Stimulated activated naive CD4-positive, alpha-beta T cell treated with Interleukin-2 at 50 U/mL for 16 hours (primary cell): Measurements from ENCODE around the gene PCNX1.
"Not testable (repeated sequence)": the region's sequence is repeated elsewhere in the genome, so short reads cannot be mapped to it uniquely, and the experiment has no call there.

ENCODE experiments used
- DNase-seq: peaks from one replicate; lab custom pipeline; 2025; lab: John Stamatoyannopoulos, UW

PCNX1 gene

DNA sequence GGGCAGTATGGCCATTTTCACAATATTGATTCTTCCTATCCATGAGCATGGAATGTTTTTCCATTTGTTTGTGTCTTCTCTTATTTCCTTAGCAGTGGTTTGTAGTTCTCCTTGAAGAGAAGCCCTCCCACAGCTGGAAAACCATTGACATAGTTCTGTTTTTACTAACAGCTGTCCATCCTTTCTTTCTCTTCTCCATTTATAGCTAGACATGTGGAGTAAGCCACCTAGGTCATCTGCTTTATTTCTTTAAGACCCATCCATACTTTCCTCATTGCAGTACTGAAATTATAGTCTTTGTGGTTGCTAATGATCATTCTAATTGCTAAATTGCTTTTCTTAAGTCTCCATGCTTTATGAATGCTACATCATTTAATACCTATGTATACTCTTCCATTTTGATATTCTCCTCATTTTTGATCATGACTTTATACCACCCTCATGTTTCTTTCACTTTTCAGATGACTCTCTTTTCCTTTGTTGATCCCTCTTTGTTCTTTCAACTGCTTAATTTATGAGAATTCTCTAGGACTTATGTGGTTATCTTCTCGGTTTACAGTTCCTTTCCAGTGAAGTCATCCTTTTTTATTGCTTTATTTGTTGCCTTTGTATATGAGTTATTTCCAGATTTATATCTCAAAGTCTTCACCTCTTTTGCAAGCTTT lies 114.2 kb downstream of the PCNX1 start:
- no peak for DNase-seq

DNA sequence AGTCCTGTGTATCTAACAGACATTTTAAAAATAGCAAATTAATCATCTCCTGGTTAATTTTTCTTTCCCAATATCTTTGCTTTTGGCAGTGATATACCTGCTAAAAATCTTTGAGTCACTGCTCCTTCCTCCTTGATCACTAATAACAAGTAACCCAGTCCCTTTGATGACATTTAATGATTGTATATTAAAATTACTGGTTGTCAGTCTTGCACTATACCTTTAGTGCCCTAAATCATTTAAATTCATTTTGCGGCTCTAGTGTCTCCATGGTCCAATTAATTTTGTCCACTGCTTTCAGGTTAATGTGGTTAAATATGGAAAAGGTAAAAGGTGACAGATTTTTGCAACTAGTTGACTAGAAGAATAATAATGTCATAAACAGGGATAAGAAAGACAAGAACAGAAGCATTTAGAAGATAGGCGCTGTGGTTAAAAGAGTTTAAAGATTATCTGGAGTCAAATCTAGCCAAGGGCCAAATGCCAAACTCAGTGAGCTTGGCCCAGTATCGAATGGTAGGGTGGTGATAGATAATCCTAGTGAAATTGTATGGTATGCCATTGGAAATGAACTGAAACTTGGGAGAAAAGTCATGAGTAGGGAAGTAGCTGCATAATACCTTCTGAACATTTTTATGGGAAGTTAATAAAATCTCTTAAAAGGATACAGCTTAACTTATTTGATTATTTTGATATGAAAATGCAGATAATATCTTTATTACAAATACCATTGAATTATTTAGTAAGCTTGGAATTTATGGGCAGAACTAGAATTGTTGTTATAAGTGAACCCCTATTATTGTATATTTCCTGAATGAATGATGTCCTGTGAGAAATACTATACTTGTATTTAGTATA lies 115.0 kb downstream of the PCNX1 start:
- no peak for DNase-seq

DNA sequence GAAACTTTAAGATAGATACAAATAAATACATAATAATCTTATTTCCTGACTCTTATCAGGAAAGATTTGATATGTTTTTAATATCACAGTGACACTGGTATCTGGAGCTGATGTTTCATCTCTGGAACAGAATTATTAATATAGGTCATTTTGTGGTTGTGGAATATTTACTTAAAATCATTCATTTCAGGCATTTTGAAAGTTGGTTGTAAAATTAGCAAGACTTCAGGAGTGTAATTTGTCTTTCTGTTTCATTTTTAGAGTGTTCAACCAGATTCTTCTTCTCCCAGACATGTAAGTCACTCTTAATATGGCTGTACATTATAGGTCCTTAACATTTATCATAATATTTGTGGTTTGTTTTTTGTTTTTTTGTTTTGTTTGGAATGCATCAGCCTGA lies 115.7 kb downstream of the PCNX1 start:
- DNase-seq = no peak

DNA sequence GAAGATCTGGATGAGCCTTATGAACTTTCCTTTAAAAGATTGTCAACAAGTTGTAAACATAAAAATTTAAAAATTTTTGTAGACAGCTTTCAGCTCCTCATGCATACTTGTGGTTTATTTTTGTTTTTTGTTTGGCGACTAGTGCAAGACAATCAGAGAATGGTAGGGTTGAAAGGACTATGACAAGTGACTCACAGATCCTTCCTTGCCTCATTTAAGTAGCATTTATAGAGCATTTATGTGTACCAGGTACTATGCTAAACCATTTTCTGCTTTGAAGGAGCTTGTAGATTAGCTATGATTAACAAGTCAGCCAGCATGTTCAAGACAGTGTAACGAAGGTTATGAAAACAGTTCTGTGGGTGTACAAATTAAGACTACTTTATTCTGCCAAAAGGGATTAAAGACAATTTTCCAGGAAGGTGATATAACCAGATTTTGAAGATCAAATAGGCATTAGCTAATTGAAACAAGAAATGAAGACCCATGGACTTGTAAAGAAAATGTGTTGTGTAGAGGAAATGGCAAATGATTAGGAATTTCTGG lies 122.0 kb downstream of the PCNX1 start:
- no peak for DNase-seq

DNA sequence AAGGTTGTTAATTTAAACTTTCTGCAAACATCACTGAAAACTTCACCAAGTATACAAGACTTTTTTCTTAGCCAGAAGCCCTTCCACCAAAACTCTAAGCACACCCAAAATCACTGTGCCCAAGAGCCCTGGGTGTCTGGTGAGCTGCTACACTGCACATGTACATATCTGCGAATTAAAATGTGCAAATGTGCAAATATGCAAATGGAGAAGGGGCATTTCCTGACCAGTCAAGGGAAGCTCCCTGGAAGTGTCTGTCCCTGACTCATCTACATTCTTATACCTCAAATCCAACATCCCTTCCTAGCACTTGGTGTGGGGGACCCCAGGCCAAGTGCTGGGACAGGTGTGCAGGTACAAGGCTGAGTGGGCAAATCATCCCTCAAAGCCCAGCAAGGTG lies 123.7 kb downstream of the PCNX1 start:
- DNase-seq = no peak

DNA sequence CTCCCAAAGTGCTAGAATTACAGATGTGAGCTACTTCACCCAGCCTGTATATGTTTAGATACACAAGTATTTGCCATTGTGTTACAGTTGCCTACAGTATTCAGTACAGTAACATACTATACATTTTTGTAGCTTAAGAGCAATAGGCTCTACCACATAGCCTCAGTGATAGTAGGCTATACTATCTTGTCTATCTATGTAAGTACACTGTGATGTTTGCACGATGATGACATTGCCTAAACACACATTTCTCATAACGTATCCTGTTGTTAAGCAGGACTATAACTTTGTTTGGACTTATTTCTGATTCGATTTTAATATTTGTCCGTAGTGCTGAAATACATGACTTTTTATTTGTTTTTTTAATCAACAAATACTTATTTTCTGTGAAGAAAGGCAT lies 129.2 kb downstream of the PCNX1 start:
- DNase-seq = no peak

DNA sequence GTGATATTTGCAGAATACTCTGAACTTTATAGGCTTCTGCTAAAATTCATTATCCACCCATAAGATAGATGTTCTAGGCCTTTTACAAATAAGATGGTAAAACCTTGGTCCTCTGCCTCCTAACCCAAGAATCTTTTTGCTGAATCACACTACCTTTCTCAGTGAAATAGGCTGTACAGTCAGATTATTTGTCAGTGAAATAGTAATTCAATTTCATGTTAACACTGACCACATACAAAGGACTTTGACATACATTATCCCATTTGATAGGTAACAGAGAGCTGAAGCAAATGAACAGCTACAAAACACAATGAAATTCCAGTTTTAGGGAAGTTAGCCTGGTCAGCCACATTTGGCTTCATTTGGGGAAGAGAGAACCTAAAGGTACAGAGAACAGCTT lies 141.1 kb downstream of the PCNX1 start:
- no peak for DNase-seq

DNA sequence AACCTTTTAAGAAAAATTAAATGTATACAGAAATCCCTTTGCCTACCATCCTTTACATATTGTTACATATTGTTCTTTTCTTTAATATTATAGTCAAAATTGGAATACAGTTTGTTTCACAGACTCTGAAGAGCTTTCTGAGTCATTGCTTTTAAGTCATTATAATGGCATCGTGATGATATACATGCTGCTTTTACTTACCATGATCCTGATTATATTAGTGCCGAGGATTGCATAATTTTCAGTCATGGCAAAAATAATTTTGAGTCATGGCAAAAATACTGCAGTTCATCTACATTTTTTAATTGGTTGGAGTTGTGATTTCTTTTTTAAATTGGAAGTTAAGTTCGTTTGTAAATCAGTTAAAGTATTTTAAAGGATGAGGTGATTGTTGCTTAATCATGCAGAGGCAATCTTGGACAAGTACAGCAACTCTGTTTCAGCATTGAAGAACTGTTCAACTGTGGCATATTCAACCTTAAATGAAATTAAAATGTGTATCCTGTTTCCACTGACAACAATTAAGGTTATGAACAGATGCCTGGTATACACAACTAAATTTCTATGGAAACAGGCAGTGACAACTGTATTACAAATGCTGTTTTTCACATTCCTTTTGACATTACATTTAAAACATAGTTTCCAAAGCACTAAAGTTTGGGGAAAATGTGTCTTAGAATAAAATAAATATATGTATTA lies 142.3 kb downstream of the PCNX1 start:
- DNase-seq = no peak

DNA sequence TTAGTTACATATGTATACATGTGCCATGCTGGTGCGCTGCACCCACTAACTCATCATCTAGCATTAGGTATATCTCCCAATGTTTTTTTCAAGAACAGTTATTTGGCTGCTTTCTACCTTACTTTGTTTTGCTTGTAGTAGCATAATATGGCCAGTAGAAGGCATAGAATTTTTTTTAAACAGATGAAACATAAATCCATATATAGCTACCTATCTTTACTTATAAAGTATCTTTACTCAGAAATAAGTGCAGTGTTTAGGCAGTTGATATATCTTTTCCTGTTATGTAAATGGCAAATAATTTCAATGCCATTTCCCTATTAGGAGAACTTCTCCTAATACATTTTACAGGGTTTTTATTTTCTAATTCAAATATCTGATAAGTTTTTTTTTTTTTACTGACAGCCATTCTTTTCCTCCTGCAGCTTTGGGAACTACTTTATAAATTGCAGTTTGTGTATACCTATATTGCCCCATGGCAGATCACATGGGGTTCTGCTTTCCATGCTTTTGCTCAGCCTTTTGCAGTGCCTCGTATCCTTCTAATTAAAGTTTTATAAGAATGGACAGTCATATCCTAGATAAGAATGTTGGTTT lies 143.1 kb downstream of the PCNX1 start:
- DNase-seq = no peak

DNA sequence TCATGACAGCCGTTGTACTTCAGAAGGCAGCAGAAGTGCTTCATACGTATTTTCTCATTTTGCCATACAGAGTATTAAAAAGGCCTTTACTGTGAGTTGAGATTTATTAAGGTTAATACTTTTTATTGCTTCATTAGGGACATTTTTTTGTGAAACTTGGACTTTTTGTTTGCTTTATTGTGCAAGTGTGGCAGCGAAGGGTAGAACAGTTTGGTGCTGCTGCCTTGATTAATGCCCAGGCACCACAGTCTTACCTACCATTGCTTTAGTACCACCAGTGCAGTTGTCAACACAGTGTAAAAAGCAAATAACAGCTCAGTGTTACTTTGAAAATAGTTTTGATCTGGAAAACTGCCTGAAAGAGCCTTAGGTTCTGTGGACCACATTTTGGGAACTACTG lies 147.4 kb downstream of the PCNX1 start:
- no peak for DNase-seq

DNA sequence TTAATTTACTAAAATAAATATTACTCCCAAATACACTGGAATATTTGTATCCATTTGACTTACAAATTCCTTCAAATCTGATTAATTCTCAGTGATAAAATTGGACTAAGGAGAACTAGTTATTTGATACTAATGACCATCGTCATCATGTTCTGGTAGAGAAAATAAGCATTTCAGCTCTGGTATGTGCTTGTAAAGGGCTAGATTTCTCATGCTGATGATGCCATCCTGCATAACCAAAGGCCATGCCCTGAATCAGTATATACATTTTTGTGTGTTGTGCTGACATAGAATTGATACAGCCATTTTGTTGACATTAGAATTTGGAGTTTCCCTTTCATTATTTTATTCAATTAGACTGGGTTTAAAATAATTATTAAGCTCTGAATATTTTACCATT lies 148.9 kb downstream of the PCNX1 start:
- DNase-seq = no peak

DNA sequence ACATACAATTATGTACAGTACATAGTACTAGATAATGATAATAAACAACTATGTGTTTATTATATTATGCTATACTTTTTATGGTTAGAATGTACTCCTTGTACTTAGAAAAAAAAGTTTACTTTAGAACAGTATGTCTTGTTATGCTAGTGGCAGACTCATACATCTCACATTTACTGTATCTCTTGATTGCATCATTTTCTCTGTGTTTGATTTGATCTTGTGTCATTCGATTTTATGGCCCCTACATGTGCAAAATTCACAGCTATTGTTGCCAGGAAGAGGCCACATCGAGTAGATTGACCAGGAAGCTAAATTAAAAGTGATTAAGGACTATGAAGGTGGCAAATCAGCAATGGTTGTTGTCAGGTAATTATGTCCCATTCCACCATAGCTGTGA lies 153.0 kb downstream of the PCNX1 start:
- no peak for DNase-seq

DNA sequence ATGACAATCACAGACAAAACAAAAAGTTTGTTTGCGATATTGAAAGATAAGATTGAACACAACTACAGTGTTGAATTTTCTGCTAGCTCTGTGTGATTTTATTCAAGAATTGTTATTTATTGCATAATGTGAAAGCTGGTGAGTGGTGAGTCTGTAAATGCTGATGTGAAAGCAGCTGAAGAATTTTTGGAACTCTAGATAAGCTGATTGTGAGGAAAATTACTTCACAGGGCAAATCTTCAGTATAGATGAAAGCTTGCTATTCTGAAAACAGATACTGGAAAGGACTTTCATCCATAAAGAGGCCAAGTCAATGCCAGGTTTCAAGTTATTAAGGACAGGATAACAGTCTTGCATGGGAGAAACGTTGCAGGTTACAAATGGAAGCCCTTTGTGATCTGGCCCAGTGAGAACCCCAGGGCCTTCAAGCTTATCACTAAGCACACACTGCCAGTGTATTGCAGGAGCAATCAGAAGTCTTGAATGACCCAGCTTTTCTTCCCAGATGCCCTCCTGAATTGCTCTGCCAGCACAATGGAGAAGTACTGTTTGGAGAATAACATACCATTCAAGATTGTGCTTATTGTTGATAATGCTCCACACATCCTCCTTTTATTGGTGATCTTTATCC lies 153.7 kb downstream of the PCNX1 start:
- DNase-seq = no peak

DNA sequence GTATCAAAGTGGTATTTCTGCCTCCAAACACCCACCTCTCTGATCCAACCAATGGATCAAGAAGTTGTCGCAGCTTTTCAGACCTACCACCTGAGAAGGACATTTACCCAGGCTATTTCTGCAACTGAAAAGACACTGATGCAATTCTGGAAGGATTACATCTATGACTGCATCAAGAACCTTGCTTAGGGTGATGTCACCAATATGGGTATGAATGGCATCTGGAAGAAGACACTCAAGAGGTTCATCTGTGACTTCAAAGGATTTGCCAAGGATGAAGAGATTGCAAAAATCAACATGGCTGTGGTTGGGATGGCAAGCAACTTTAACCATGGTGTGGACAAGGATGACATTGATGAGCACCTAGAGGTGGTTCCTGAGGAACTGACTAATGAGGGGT lies 154.2 kb downstream of the PCNX1 start:
- DNase-seq = no peak

DNA sequence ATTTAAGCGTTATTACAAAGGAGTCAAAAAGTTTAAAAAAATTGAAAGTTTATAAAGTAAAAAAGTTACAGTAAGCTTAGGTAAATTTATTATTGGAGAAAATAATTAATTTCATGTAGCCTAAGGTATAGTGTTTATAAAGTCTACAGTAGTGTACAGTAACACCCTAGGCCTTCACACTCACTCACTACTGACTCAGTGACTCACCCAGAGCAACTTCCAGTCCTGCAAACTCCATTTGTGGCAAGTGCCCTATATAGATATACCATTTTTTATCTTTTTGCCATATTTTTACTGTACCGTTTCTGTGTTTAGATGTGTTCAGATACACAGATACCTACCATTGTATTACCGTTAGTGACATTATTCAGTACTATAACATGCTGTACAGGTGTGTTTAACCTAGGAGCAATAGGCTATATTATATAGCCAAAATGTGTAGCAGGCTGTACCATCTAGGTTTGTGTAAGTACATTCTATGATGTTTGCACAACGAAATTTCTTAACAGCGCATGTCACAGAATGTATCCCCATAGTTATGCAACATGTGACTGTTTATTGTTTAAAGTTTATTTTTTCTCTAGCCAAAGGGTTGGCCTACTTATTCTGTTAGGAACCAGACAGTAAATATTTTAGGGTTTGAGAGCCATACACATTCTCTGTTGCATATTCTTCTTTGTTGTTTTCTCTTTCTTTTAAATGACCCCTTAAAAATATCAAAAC lies 155.5 kb downstream of the PCNX1 start:
- DNase-seq = no peak

DNA sequence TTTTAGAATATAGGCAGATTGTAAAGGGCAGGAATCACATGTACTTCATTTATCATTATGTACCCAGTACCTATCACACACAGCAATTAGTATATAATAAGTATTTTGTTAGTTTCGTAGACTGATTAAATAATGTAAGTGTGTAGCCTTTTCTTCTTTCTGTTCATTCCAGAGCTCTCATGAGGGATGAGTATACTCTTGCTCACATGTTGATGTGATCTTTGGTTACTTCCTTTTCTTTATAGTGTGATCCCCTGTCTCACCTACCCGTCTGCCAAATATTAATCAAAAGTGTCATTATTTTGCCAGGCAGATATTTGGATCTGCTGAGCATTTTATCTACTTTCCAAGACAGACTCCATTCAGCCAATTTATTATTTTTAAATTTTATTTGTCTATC lies 156.1 kb downstream of the PCNX1 start:
- no peak for DNase-seq

DNA sequence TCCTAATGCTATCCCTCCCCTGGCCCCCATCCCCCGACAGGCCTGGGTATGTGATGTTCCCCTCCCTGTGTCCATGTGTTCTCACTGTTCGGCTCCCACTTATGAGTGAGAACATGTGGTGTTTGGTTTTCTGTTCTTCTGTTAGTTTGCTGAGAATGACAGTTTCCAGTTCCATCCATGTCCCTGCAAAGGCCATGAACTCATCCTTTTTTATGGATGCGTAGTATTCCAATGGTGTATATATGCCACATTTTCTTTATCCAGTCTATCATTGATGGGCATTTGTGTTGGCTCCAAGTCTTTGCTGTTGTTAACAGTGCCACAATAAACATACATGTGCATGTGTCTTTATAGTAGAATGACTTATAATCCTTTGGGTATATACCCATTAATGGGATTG lies 157.5 kb downstream of the PCNX1 start:
- DNase-seq = not testable (repeated sequence)

DNA sequence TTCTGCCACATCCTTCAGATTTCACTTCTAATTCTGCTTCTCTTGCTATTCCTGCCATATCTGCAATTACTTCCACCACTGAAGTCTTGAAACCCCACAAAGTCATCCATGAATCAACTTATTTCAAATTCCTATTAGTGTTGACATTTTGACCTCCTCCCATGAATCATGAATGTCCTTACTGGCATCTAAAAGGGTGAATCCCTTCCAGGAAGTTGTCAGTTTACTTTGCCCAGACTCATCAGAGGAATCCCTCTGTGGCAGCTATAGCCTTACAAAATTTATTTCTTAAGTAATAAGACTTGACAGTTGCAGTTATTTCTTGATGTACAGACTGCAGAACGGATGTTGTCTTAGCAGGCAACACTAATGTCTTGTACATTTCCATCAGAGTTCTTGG lies 162.9 kb downstream of the PCNX1 start:
- DNase-seq = no peak

DNA sequence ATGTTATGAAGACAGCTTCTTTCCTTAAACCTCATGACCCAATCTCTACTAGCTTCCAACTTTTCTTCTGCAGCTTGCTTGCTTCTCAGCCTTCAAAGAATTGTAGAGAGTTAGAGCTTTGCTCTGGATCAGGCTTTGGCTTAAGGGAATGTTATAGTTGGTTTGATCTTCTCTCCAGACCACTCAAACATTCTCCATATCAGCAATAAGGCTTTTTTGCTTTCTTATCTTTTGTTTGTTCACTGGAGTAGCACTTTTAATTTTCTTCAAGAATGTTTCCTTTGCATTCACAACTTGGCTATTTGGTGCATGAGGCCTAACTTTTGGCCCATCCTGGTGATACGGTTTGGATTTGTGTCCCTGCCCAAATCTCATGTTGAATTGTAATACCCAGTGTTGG lies 163.8 kb downstream of the PCNX1 start:
- DNase-seq = no peak

DNA sequence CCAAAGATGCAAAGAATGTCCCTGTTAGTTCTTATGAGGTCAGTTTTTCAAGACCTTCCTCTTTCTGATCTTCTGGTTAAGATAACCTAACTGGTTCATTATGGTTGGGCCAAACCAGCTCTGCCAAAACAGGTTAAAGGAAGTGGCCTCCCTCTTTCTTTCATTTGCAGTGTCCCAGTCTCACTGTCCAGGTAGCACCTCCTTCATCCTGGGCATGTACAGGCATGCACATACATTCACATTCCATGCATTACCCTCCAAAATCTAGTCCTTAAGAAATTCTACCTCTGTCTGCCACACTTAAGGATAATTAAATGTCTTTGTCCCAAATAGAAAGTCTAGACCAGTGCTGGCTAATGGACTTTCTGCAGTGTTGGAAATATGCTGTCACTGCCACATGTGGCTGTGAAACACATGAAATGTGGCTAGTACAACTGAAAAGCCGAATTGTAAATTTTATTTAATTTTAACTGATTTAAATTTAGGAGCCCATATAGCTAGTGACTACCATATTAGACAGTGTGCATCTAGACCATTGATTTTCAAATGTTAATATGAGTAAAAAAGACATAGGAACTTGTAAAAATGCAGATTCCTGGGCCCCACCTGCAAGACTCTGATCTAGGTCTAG lies 169.3 kb downstream of the PCNX1 start:
- DNase-seq = no peak

DNA sequence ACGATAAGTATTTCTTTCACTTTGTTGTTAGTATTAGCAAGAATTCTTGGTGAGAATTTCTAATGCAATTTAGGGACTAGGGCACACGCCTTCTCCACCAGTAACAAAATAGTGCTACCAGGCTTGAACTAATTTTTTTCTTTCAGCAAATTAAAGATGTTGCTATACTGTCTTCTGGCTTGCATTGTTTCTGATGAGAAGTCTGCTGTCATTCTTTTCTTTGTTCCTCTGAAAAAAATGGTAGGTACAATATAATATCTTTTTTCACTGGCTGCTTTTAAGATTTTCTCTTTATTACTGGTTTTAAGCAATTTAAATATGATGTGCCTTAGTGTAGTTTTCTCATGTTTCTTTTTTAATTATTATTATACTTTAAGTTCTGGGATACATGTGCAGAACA lies 171.2 kb downstream of the PCNX1 start:
- no peak for DNase-seq
